Esophagus (tissue), 2 donors: ENCODE results near the gene CFAP61. TPM values are rescaled to one million over a fixed set of nuclear protein-coding genes. Genes with fewer than 3 reads are reported as not detected.
A peak's percentile ranks its signal among the peaks of the same experiment; 100 is the strongest.

Source experiments
- H3K27ac ChIP-seq, 2 donors: one replicate each; pipeline ENCODE4 v1.5.1; 2013; ENCODE audit warnings: low read depth in 2 of 2, mild to moderate bottlenecking in 2 of 2, inconsistent platforms in 1 of 2, low read length in 1 of 2, moderate library complexity in 1 of 2
- H3K27me3 ChIP-seq, 2 donors: one replicate each; pipeline ENCODE4 v1.6.1; 2013; ENCODE audit warnings: low read length in 2 of 2, control low read depth in 1 of 2, mild to moderate bottlenecking in 1 of 2; ENCODE audit not compliant: insufficient read depth in 2 of 2, control insufficient read depth in 1 of 2
- H3K36me3 ChIP-seq, 2 donors: one replicate each; pipeline ENCODE4 v1.6.1; 2013; ENCODE audit warnings: low read length in 1 of 2; ENCODE audit not compliant: control insufficient read depth in 2 of 2, insufficient read depth in 2 of 2
- H3K4me1 ChIP-seq, 2 donors: one replicate each; pipeline ENCODE4 v1.6.1; 2013; ENCODE audit warnings: low read length in 1 of 2; ENCODE audit not compliant: control insufficient read depth in 2 of 2, insufficient read depth in 2 of 2
- H3K4me3 ChIP-seq, 2 donors: one replicate each; pipeline ENCODE4 v1.5.1; 2013; ENCODE audit warnings: low read length in 2 of 2, mild to moderate bottlenecking in 2 of 2, low read depth in 1 of 2, moderate library complexity in 1 of 2
- H3K9me3 ChIP-seq, 2 donors: one replicate each; pipeline ENCODE4 v1.6.1; 2013; ENCODE audit warnings: mild to moderate bottlenecking in 2 of 2, low read depth in 1 of 2, low read length in 1 of 2, moderate library complexity in 1 of 2; ENCODE audit not compliant: control insufficient read depth in 2 of 2, insufficient read depth in 1 of 2
- WGBS, 2 donors: extraction: QIAGEN DNeasy Blood & Tissue Kit; methylation state at CpG; one replicate each; pipeline ENCODE4 v1.1.7; 2013; 5-methylcytosine and 5-hydroxymethylcytosine counted together
- polyA plus RNA-seq, 2 donors: library from polyadenylated mRNA; stranded (reverse); fragments of 200-250 nt; gene quantifications; one replicate each; pipeline ENCODE4 v1.2.3, GENCODE V29; 2013
- donor health status: healthy with polysubstance abuse.
- donor health status: Bipolar disorder and iron deficiency.

The CFAP61 gene
- polyA plus RNA-seq, 2 donors = not detected

- H3K36me3 ChIP-seq = peaks cover 5 to 15% of the 10 kb centered on the region in 2 donors
- no peak overlapping the region for H3K27ac ChIP-seq
- WGBS, 2 donors = 83 to 84% methylated on average over 5 of the region's 5 CpGs
- H3K27me3 ChIP-seq = no peaks in the 10 kb centered on the region
- no peak overlapping the region for H3K4me3 ChIP-seq
- no peaks in the 10 kb centered on the region for H3K9me3 ChIP-seq
- H3K4me1 ChIP-seq = no peaks in the 10 kb centered on the region
Measured at GRCh38 chr20:20031790-20032189, 20.5 kb upstream of the CFAP61 start.

GRCh38 chr20:20034486-20034885 is 17.8 kb upstream of the CFAP61 start:
- Histone ChIP-seq H3K9me3 (no peaks in the 10 kb centered on the region), H3K36me3 (peaks cover 18 to 20% of the 10 kb centered on the region in 2 donors), H3K27ac (no peak overlapping the region), H3K4me3 (no peak overlapping the region), H3K4me1 (no peaks in the 10 kb centered on the region), H3K27me3 (no peaks in the 10 kb centered on the region)
- WGBS, 2 donors = 83 to 84% methylated on average over 4 of the region's 4 CpGs

GRCh38 chr20:20036756-20037155 is 15.6 kb upstream of the CFAP61 start:
- no peaks in the 10 kb centered on the region for H3K27me3 ChIP-seq
- no peak overlapping the region for H3K4me3 ChIP-seq
- H3K9me3 ChIP-seq = no peaks in the 10 kb centered on the region
- H3K36me3 ChIP-seq = peaks cover 26 to 27% of the 10 kb centered on the region in 2 donors
- 82 to 86% methylated on average over 3 of the region's 3 CpGs for WGBS, 2 donors
- H3K27ac ChIP-seq = no peak overlapping the region
- H3K4me1 ChIP-seq = no peaks in the 10 kb centered on the region

GRCh38 chr20:20037960-20038359 is 14.4 kb upstream of the CFAP61 start:
- Histone ChIP-seq H3K36me3 (peaks cover 24 to 29% of the 10 kb centered on the region in 2 donors), H3K27ac (no peak overlapping the region), H3K4me1 (no peaks in the 10 kb centered on the region), H3K27me3 (no peaks in the 10 kb centered on the region), H3K4me3 (no peak overlapping the region), H3K9me3 (no peaks in the 10 kb centered on the region)
- 69 to 70% methylated on average over 5 of the region's 5 CpGs for WGBS, 2 donors

GRCh38 chr20:20038586-20038985 is 13.7 kb upstream of the CFAP61 start:
- H3K9me3 ChIP-seq = no peaks in the 10 kb centered on the region
- H3K36me3 ChIP-seq = peaks cover 24 to 29% of the 10 kb centered on the region in 2 donors
- H3K4me3 ChIP-seq = no peak overlapping the region
- 91 to 92% methylated on average over 6 of the region's 6 CpGs for WGBS, 2 donors
- no peak overlapping the region for H3K27ac ChIP-seq
- no peaks in the 10 kb centered on the region for H3K27me3 ChIP-seq
- H3K4me1 ChIP-seq = no peaks in the 10 kb centered on the region

- Histone ChIP-seq H3K27ac (no peak overlapping the region), H3K27me3 (no peaks in the 10 kb centered on the region), H3K36me3 (peaks cover 20 to 33% of the 10 kb centered on the region in 2 donors), H3K9me3 (no peaks in the 10 kb centered on the region), H3K4me1 (no peaks in the 10 kb centered on the region), H3K4me3 (no peak overlapping the region)
- WGBS, 2 donors = 94 to 96% methylated on average over 6 of the region's 6 CpGs
Measured at GRCh38 chr20:20039752-20040387, 12.5 kb upstream of the CFAP61 start.

- Histone ChIP-seq H3K27ac (peak overlapping the region; percentile 94 to 95), H3K9me3 (no peaks in the 10 kb centered on the region), H3K27me3 (no peaks in the 10 kb centered on the region), H3K4me3 (peak overlapping the region; percentile 95 to 99), H3K36me3 (peaks cover 3 to 8% of the 10 kb centered on the region in 2 donors), H3K4me1 (no peaks in the 10 kb centered on the region)
- 1 to 3% methylated on average over 13 of the region's 13 CpGs for WGBS, 2 donors
Measured at GRCh38 chr20:20051767-20052073, 612 bp upstream of the CFAP61 start.

GRCh38 chr20:20060234-20060998 is 8.1 kb downstream of the CFAP61 start:
- H3K9me3 ChIP-seq = no peaks in the 10 kb centered on the region
- no peak overlapping the region for H3K27ac ChIP-seq
- H3K36me3 ChIP-seq = no peaks in the 10 kb centered on the region
- 83 to 86% methylated on average over 6 of the region's 6 CpGs for WGBS, 2 donors
- H3K4me1 ChIP-seq = no peaks in the 10 kb centered on the region
- H3K4me3 ChIP-seq = no peak overlapping the region
- H3K27me3 ChIP-seq = peaks cover 0 to 2% of the 10 kb centered on the region in 2 donors

GRCh38 chr20:20063941-20064702 is 11.8 kb downstream of the CFAP61 start:
- no peaks in the 10 kb centered on the region for H3K4me1 ChIP-seq
- no peak overlapping the region for H3K4me3 ChIP-seq
- H3K27ac ChIP-seq = no peak overlapping the region
- H3K27me3 ChIP-seq = peaks cover 0 to 2% of the 10 kb centered on the region in 2 donors
- no peaks in the 10 kb centered on the region for H3K36me3 ChIP-seq
- WGBS, 2 donors = 72 to 75% methylated on average over 12 of the region's 12 CpGs
- no peaks in the 10 kb centered on the region for H3K9me3 ChIP-seq
